ENCODE data around the gene TRAPPC14. TPM values are rescaled to one million over a fixed set of nuclear protein-coding genes. Genes with fewer than 3 reads are reported as not detected.

TRAPPC14 gene
- total RNA-seq, 1 donor from 2014 or later: 37.1 TPM

- DNase-seq (ENCODE audit: low spot score): no peak
These were observed 15.4 kb upstream of the TRAPPC14 start for GRCh38 chr7:100173806-100174495.

- DNase-seq (ENCODE audit: low spot score): no peak
These were observed 13.3 kb upstream of the TRAPPC14 start for GRCh38 chr7:100171840-100172239.

- no peak for DNase-seq (ENCODE audit: low spot score)
These were observed 12.7 kb upstream of the TRAPPC14 start for GRCh38 chr7:100171087-100171681.

- DNase-seq (ENCODE audit: low spot score): no peak
These were observed 11.8 kb upstream of the TRAPPC14 start for GRCh38 chr7:100170101-100170897.

- no peak for DNase-seq (ENCODE audit: low spot score)
These were observed 10.8 kb upstream of the TRAPPC14 start for GRCh38 chr7:100169147-100169850.

- DNase-seq (ENCODE audit: low spot score): no peak
These were observed 9.4 kb upstream of the TRAPPC14 start for GRCh38 chr7:100167912-100168323.

- DNase-seq (ENCODE audit: low spot score): no peak
These were observed 8.7 kb upstream of the TRAPPC14 start for GRCh38 chr7:100166970-100167911.

GRCh38 chr7:100166317-100166940 lies 7.9 kb upstream of the TRAPPC14 start:
- DNase-seq (ENCODE audit: low spot score): no peak

- DNase-seq (ENCODE audit: low spot score): no peak
These were observed 5.3 kb upstream of the TRAPPC14 start for GRCh38 chr7:100163871-100164270.

GRCh38 chr7:100163006-100163531 lies 4.5 kb upstream of the TRAPPC14 start:
- peak; percentile 56 for DNase-seq (ENCODE audit: low spot score)

- no peak for DNase-seq (ENCODE audit: low spot score)
These were observed 1.5 kb upstream of the TRAPPC14 start for GRCh38 chr7:100160067-100160466.

- DNase-seq (ENCODE audit: low spot score): no peak
These were observed 638 bp upstream of the TRAPPC14 start for GRCh38 chr7:100159099-100159623.

GRCh38 chr7:100157334-100158228 lies 942 bp downstream of the TRAPPC14 start:
- DNase-seq (ENCODE audit: low spot score): no peak

- no peak for DNase-seq (ENCODE audit: low spot score)
These were observed 1.5 kb downstream of the TRAPPC14 start for GRCh38 chr7:100157069-100157333.

GRCh38 chr7:100156331-100157068 lies 2.0 kb downstream of the TRAPPC14 start:
- no peak for DNase-seq (ENCODE audit: low spot score)

GRCh38 chr7:100155553-100156317 lies 2.8 kb downstream of the TRAPPC14 start:
- no peak for DNase-seq (ENCODE audit: low spot score)

- no peak for DNase-seq (ENCODE audit: low spot score)
These were observed 3.7 kb downstream of the TRAPPC14 start for GRCh38 chr7:100154651-100155491.

Measured in mucosa of gallbladder (tissue), 1 donor.